Measurements from ENCODE around the gene ZMYM2.

- TF ChIP-seq CTCF (conservative IDR thresholded peaks at IDR 0.05 in 1 of 2, IDR thresholded peaks at IDR 0.05 in 1 of 2; ENCODE audit: low read depth in 1 of 2, low read length in 2 of 2) (peak; percentile 38 to 63), EZH2 (IDR thresholded peaks at IDR 0.05; ENCODE audit: low read length, missing control alignments) (no peak)
Measured at GRCh38 chr13:20136781-20137703, 178.5 kb downstream of the ZMYM2 start.

Data from fibroblast of lung (primary cell).